ENCODE measurements around the gene NWD2. TPM values are rescaled to one million over a fixed set of nuclear protein-coding genes. Genes with fewer than 3 reads are reported as not detected.

The NWD2 gene
- total RNA-seq, 1 experiment from 2014 or later = not detected

DNA sequence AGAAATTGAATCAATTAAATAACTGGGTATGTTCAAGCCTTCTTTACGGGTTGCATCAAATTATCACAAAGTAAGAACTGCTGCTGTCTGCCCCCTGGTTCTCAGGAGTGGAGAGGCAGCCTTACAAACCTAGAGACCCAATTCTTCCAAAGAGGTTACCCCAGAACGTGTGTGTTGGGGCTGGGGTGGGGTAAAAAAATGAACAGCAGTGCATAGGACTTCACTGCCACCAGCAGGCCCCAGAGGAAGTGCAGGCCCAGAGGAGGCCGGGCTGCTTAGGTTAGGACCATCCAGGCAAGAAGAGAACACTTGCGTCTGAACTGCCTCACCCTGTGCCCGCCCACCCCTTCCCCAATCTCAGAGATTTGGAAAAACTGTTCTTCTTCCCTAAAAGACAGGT lies 1.5 kb upstream of the NWD2 start:
- no peak overlapping the region for H4K91ac ChIP-seq (ENCODE audit: insufficient read length, low read depth, low read length)
- no peak overlapping the region for H2BK5ac ChIP-seq (ENCODE audit: insufficient read length, low read length)
- H2BK20ac ChIP-seq (ENCODE audit: low read depth, low read length, poor library complexity, severe bottlenecking) = no peak overlapping the region
- H3K4me3 Mint-ChIP-seq = peak overlapping the region in 1 of 2 experiments; percentile 84; a peak in 3 of 5 replicates
- peak; percentile 63 for DNase-seq
- H3K4ac ChIP-seq (ENCODE audit: low read depth, low read length) = no peak overlapping the region
- no peak overlapping the region for H3K27ac ChIP-seq (ENCODE audit: insufficient read length, low read depth, low read length)
- no peak overlapping the region for H2AK5ac ChIP-seq (ENCODE audit: insufficient read length, low read length)
- no peaks in the 10 kb centered on the region for H4K20me1 ChIP-seq (ENCODE audit: control insufficient read depth, insufficient read depth, insufficient read length)
- H4K8ac ChIP-seq (replicated peaks; ENCODE audit: insufficient read length, low read depth, low read length) = no peak overlapping the region
- TF ChIP-seq, protein P1, sequence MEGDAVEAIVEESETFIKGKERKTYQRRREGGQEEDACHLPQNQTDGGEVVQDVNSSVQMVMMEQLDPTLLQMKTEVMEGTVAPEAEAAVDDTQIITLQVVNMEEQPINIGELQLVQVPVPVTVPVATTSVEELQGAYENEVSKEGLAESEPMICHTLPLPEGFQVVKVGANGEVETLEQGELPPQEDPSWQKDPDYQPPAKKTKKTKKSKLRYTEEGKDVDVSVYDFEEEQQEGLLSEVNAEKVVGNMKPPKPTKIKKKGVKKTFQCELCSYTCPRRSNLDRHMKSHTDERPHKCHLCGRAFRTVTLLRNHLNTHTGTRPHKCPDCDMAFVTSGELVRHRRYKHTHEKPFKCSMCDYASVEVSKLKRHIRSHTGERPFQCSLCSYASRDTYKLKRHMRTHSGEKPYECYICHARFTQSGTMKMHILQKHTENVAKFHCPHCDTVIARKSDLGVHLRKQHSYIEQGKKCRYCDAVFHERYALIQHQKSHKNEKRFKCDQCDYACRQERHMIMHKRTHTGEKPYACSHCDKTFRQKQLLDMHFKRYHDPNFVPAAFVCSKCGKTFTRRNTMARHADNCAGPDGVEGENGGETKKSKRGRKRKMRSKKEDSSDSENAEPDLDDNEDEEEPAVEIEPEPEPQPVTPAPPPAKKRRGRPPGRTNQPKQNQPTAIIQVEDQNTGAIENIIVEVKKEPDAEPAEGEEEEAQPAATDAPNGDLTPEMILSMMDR (conservative IDR thresholded peaks at IDR 0.05) = peak; percentile 25; the same call in 2 of the 3 replicates
- no peaks in the 10 kb centered on the region for H3K4me1 ChIP-seq (ENCODE audit: insufficient read depth, low read length)
- no peak overlapping the region for H2BK12ac ChIP-seq (ENCODE audit: insufficient read length, low read depth, low read length)
- no CpG with 5 or more reads among the region's 5 CpGs for WGBS (ENCODE audit: extremely low coverage, insufficient read length, low lambda C conversion rate)
- no peak overlapping the region for H2BK120ac ChIP-seq (ENCODE audit: low read depth, low read length, poor library complexity, severe bottlenecking)
- H3K36me3 Mint-ChIP-seq (ENCODE audit: insufficient read depth in 1 of 3, low read depth in 3 of 3) = no peaks in the 10 kb centered on the region; a peak in 1 of 7 replicates
- H2BK15ac ChIP-seq (ENCODE audit: low read depth, low read length) = no peak overlapping the region
- H3K14ac ChIP-seq (ENCODE audit: insufficient read depth, low read length) = no peak overlapping the region
- H3K27me3 Mint-ChIP-seq (ENCODE audit: low read depth) = peaks cover 88% of the 10 kb centered on the region
- peak overlapping the region; percentile 65 for H3K4me2 ChIP-seq (ENCODE audit: insufficient read depth, insufficient read length, low read length)
- no peaks in the 10 kb centered on the region; a peak in 1 of 5 replicates for H3K9me3 Mint-ChIP-seq
- no peaks in the 10 kb centered on the region for H3K79me1 ChIP-seq (ENCODE audit: insufficient read depth, low read depth, low read length, poor library complexity, severe bottlenecking)
- peaks cover 18% of the 10 kb centered on the region for H3K23me2 ChIP-seq (ENCODE audit: insufficient read length, low read depth, low read length, poor library complexity, severe bottlenecking)
- H3K27me3 ChIP-seq (ENCODE audit: insufficient read depth, low read length) = peaks cover 36% of the 10 kb centered on the region
- no peak overlapping the region for H3K27ac Mint-ChIP-seq
- H3K4me1 Mint-ChIP-seq = peaks cover 15 to 28% of the 10 kb centered on the region in 2 experiments
- no peak overlapping the region for H4K5ac ChIP-seq (ENCODE audit: insufficient read length, low read depth, low read length)
- no peak overlapping the region for H3K9ac ChIP-seq (ENCODE audit: extremely low read depth, insufficient read length, low read length)
- H3K23ac ChIP-seq (ENCODE audit: insufficient read length, low read depth, low read length) = no peak overlapping the region
- no peaks in the 10 kb centered on the region for H3K79me2 ChIP-seq (ENCODE audit: insufficient read depth, low read length)
- H3T11ph ChIP-seq (ENCODE audit: low read length) = no peak overlapping the region
- H3K18ac ChIP-seq (ENCODE audit: insufficient read length, low read depth, low read length) = no peak overlapping the region
- no peak overlapping the region for H3K56ac ChIP-seq (ENCODE audit: insufficient read length, low read depth, low read length)
- no peaks in the 10 kb centered on the region for H3K9me3 ChIP-seq (ENCODE audit: control insufficient read depth, low read depth, low read length)
- no peak overlapping the region for H2AFZ ChIP-seq (ENCODE audit: low read length)

Data from H9 (cell line).